Ecto neural progenitor cell (in vitro differentiated cells): ENCODE data around the gene BGN.

ENCODE experiments used
- DNase-seq: peaks from one replicate; pipeline ENCODE4 v3.0.0-alpha.2; 2018; ENCODE audit warnings: low spot score

The BGN gene

DNA sequence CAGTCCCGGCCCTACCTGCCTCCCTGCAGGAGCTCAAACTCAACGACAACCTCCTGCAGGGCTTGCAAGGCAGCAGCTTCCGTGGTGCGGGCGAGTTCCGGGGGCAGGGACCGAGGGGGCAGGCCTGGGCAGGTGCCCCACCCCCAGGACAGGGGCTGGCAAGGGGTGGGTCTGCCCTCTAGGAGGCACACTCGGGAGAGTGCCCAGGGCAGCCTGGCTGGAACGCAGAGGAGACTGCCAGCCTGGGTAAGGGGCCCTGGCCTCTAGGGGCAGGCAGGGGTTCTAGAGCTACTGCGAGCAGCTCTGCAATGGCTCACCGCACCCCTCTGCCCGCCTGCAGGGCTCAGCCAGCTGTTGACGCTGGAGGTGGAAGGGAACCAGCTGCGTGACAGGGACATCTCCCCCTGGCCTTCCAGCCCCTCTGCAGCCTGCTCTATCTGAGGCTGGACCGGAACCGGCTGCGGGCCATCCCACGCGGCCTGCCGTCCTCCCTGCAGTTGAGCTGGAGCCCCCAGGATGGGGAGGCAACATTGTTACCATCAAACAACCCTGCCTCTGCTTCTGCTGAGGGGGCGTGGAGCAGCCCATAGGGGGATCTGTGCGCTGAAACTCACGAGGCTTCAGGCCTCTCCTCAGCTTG, 12.3 kb upstream of the BGN start:
- DNase-seq, result no peak

DNA sequence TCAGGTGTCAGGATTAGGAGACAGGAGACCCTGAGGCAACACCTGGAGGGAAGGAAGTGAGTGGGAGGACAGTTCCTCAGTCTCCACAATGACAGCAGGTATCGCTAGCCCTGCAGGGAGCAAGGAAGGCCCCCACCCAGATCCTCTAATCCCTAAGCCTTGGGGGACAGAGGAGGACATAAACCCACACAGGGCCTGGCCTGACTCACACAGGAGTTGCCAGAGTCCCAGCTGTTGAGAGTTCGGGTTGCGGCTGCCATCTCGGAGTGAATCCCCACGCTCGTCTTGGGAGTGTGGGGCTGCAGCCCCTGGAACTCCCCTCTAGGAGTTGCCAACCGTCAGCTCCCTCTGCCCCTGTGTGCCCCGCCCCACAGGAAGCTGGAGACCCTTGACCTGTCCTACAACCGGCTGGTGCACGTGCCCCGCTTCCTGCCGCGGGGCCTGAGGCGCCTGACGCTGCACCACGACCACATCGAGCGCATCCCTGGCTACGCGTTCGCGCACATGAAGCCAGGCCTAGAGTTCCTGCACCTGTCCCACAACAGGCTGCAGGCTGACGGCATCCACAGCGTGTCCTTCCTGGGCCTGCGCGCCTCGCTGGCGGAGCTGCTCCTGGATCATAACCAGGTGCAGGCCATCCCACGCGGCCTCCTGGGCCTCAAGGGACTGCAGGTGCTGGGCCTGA, 9.2 kb upstream of the BGN start:
- DNase-seq, result no peak

DNA sequence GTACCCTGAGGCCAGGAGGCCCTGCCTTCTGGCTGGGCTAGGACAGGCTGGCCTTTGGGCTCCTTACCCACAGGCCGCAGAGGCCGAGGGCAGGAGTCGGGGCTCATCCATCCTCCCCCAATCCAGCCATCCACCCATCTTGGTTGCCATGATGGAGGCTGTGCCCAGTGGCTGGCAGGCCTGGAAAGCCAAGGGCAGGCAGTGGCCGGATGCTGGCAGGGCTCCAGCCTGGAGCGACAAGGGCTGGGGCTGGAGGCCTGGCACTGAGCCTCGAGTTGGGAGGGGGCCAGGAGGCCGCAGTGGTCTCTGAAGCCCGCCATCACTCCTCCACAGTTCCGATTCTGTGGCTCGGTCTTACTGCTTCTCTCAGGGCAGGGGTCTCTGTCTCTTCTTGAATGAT, 8.6 kb upstream of the BGN start:
- DNase-seq, result no peak

DNA sequence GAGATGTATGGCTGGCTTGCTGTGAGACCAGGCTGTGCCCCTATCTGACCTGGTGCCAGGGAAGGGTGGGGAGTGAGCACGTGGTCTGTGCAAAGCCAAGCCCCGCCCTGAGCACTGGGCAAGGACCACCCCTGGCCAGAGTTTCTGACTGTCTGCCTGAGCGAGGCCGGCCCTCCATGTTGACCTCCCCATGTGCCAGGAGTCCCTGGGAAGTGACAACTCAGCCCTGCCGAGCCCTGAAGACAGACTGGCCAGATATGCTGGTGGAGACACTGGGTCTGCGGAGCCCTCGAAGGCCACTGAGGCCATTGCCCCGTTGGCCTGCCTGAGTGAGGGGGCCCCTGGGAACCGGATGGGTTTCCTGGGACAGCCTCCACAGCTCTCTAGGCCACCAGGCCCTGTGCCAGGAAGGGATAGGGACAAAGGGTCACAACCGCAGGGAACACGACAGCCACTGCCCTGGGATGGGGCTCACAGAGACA, 7.1 kb upstream of the BGN start:
- no peak for DNase-seq

GRCh38 chrX:153488231-153488914, 6.4 kb upstream of the BGN start:
- peak; percentile 53 for DNase-seq

DNA sequence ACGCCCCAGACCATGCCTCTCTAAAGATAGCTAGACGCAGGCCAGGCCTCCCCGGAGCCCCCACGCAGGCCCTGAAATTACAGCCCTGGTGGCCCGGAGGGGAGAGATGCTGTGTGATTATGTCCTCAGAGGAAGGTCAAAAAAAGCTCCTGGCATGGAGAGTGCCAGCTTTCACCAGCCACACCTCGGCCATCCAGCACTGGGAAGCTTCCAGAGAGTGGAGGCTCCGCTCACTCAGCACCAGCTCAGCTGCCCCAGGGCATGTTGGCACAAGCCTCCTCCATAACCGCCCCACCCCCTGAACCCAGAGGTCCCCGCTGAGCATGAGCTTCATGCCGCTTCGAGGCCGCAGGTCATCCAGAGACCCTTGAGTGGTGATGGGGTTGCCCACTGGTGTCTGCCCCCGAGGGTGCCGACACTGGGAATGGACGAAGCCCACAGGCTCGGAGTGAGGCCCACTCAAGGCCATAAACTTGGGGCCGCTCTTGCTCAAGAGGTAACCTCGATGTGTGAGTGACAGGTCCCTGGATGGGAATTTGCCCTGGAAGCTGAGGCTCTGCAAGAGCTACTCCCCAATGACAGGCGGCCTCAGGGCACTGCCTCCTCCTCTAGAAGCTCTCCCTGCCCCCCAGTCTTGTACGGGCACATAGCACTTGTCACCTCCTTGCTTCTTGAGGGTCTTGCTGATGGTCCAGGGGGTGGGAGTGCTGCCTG, 4.4 kb upstream of the BGN start:
- no peak for DNase-seq

DNA sequence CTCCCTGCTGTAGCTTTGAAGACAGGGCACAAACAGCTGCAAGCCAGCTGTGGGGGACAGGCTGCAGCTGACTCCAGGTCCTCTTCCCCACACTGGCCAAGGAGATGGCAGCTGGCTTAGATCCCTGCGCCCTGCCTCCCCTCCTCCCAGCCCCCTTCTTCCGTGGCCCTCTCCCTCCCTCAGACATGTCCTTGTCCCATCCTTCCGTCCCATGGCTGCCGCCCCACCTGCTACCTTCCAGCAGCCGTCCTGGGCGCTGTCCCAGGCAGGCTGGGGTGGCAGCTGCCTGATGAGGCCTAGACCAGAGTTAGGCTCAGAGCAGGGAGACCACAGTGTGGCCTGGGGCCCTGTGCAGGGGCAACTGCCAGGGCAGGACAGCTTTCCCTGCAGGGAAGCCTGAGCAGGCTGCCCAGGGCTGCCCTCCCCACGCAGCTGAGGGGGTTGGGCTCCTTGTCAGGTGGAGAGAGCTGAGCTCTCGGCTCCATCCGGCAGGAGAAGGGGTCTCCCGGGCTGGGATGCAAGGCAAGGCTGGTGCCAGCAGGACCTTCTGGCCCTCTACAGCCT, 3.3 kb upstream of the BGN start:
- no peak for DNase-seq

GRCh38 chrX:153491918-153492317, 2.9 kb upstream of the BGN start:
- DNase-seq, result no peak

- DNase-seq, result no peak
Observed at GRCh38 chrX:153492543-153492942, 2.2 kb upstream of the BGN start.

DNA sequence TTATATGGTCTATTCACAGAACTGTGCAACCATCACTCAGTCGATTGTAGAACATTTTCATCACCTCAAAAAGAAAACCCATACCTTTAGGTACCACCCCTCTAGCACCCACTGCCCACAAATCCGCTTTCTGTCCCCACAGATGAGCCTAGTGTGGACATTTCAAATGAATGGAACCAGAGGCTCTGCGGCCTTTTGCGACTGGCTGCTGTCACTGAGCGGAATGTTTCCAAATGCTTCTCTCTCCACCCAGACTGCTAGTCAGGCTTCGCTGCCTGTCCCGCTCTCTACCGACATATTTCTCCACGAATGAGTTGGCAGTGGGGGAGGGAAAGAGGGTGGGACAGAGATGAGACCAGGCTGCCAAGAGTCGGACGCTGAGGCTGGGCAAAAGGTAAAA, 1.7 kb upstream of the BGN start:
- DNase-seq, result no peak

GRCh38 chrX:153494061-153494460, 719 bp upstream of the BGN start:
- DNase-seq, result no peak

DNA sequence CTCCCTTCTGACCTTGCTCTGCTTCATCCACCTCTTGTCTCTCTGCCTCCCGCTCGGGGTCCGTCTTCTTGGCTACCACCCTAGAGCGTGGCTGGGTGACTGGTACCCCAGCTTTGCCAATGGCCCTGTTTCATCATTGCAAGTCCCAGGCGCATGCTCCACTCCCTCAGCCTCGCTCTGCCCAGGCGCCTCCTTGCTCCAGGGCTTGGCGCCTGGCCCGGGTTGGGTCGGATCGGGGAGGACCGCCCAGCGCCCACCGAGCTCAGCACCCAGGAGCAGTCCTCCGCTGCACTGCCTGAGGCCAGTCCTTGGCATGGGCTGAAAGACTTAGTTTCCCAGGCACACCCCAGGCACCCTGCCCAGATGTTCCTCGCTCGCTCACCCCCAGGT, 577 bp downstream of the BGN start:
- no peak for DNase-seq

DNA sequence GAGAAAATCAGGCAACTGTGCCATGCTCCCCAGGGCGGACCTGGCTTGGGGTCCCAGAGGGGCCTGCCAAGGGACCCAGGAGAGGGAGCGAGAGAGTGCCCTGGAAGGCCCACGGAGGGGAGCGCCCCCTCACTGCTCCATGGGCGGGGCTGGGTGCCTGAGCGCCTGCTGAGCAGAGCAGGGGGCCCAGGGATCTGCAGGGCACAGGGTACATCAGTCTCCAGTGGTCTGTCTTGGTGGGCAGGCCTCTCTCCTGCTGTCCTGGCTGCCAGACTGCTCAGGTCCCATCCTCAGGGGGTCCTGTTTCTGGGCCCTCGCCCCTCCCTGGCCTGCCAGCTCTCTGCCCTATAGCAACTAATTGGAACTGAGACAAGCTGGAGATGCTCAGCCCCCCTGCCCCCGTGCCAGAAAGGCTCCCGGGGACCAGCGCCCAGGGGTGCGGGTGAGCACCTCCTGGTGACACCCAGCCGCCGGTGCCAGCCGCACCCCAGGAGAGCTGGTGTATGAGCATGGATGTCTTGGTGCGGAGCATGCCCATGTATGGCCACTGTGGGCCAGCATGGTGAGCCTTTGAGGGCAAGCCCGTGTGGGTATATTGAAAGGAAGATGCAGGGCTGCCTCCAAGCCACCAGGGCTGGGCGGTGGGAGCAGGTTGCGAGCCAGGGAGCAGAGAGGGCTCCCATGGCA, 1.3 kb downstream of the BGN start:
- no peak for DNase-seq

DNA sequence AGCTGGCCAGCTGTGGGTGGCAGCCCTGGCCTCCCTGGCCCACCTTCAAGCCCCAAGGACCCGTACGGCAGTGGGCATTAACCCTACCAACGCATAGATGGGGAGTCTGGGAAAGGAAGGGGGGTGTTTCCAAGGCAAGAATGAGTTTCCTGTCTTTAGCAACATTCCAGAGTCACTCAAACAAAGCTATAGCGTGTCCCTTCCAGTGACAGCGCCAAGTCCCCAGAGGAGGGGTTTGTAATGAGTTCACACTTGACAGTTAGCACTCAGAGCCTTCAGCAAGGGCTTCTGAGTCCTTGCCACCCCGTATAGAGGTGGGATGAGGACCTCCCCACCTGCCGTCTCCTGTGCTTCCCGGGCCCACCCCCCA, 1.8 kb downstream of the BGN start:
- DNase-seq, result no peak

- no peak for DNase-seq
Observed at GRCh38 chrX:153498453-153498852, 3.7 kb downstream of the BGN start.

- DNase-seq, result no peak
Observed at GRCh38 chrX:153499341-153499740, 4.6 kb downstream of the BGN start.

GRCh38 chrX:153499876-153500275, 5.1 kb downstream of the BGN start:
- DNase-seq, result no peak

DNA sequence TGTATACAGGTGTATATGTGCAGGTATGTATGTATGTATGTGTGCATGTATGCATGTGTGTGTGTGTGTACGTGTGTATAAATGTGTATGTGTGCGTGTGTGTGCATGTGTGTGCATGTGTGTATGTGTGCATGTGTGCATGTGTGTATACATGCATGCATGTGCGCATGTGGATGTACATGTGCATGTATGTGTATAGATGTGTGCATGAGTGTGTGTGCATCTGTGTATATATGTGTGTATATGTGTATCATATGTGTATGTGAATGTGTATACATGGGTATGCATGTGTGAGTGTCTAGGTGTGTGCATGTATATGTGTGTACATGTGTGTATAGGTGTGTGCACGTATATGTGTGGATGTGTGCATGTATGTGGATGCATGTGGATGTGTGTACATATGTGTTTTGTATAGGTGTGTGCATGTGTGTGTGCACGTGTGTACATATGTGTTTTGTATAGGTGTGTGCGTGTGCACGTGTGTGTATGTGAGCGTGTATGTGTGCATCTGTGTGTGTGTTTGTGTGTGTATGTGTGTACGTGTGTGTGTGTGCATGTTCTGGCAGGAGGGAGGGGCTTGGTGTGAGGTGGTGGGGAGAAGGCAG, 6.0 kb downstream of the BGN start:
- no peak for DNase-seq

- DNase-seq, result no peak
Observed at GRCh38 chrX:153501530-153501929, 6.8 kb downstream of the BGN start.

DNA sequence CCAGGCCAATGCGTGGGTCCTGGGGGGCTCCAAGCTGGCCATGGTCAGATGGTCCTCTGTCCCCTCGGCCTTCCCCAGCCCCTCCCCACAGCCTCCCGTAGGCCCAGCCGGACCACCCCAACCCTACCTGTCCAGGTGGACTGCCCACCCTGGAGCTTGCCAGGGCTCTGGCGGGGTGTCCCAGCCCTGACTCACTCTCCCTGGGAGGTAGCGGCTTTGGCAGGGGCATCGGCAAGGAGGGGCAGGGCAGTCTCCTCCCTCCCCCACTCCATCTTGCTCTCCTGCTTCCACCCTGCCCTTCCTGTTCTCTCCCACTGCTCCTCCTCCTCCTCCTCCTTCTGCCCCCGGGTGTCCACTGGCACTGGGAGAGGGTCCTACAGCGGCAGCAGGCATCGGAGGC, 7.4 kb downstream of the BGN start:
- no peak for DNase-seq

GRCh38 chrX:153502796-153503195, 8.0 kb downstream of the BGN start:
- no peak for DNase-seq
